GM12878 (cell line): ENCODE measurements around the gene SBF1. TPM values are rescaled to one million over a fixed set of nuclear protein-coding genes. Genes with fewer than 3 reads are reported as not detected.

Source experiments
- ATAC-seq: fragments of 200-7000 bp; cut with Tn5 transposase; 3 replicates; pipeline ENCODE4 v1.9.1; 2020; ENCODE audit warnings: mild to moderate bottlenecking, moderate library complexity
- BruUV-seq: library from RNA; stranded (reverse); fragments of 400-500 nt; replicated peaks from 2 replicates; lab custom pipeline; 2021; lab: Mats Ljungman, UMichigan
- CTCF ChIA-PET: fragments of 300-600 bp; sonication (Branson Sonifier 250); formaldehyde crosslinking; extraction: SDS; loops from one replicate; lab custom pipeline; 2021; ENCODE audit warnings: inconsistent platforms; lab: Yijun Ruan, JAX
- POLR2A ChIA-PET: fragments of 350-600 bp; formaldehyde crosslinking; extraction: SDS; loops from one replicate; lab custom pipeline; 2021; ENCODE audit warnings: inconsistent platforms; lab: Charles Lee
- RAD21 ChIA-PET: fragments of 300-600 bp; sonication (Branson Sonifier 250); formaldehyde crosslinking; loops from one replicate; lab custom pipeline; 2023; ENCODE audit warnings: antibody characterized with exemption; ENCODE audit not compliant: unreplicated experiment; lab: Charles Lee
- SMC1A ChIA-PET: fragments of 300-600 bp; sonication (Branson Sonifier 250); formaldehyde crosslinking; loops from one replicate; lab custom pipeline; 2023; ENCODE audit not compliant: unreplicated experiment, uncharacterized antibody; lab: Charles Lee
- DNase-seq: peaks from one replicate; pipeline ENCODE4 v3.0.0-alpha.2; 2011; ENCODE audit warnings: low read depth, low spot score
- FAIRE-seq: peaks from 3 replicates; lab custom pipeline; 2011; peaks lifted over from hg19 to GRCh38; lab: Jason Lieb, UNC
- H2AFZ ChIP-seq: 2 replicates; pipeline ENCODE4 v1.6.0; 2011; ENCODE audit warnings: low read depth, low read length, control low read depth; ENCODE audit not compliant: control insufficient read depth
- H3K27ac ChIP-seq: 2 replicates; pipeline ENCODE4 v1.5.1; 2011; ENCODE audit warnings: control low read depth; ENCODE audit not compliant: control insufficient read depth, insufficient read depth
- H3K27me3 ChIP-seq, 2 experiments: replicated peaks in 1 of 2; 2 replicates each; pipeline versions ENCODE4 v1.6.0 to v1.6.1; 2011; ENCODE audit warnings: low read length in 1 of 2; ENCODE audit not compliant: control insufficient read depth in 2 of 2, insufficient read depth in 2 of 2
- H3K36me3 ChIP-seq, 2 experiments: 2 replicates each; pipeline ENCODE4 v1.5.1; 2011; ENCODE audit warnings: low read length in 1 of 2; ENCODE audit not compliant: control insufficient read depth in 2 of 2, insufficient read depth in 2 of 2
- H3K4me1 ChIP-seq: 2 replicates; pipeline ENCODE4 v1.6.1; 2011; ENCODE audit warnings: mild to moderate bottlenecking, low read length, moderate library complexity, mixed read lengths; ENCODE audit not compliant: control insufficient read depth, insufficient read depth
- H3K4me2 ChIP-seq: 2 replicates; pipeline ENCODE4 v1.6.0; 2011; ENCODE audit warnings: control low read depth; ENCODE audit not compliant: control insufficient read depth, insufficient read depth
- H3K4me3 ChIP-seq: fragments of 200-600 bp; sonication (generic); 2 replicates; pipeline ENCODE4 v1.5.1; 2016
- H3K79me2 ChIP-seq: 2 replicates; pipeline ENCODE4 v1.6.0; 2011; ENCODE audit warnings: low read length; ENCODE audit not compliant: control insufficient read depth, insufficient read depth
- H3K9ac ChIP-seq: 2 replicates; pipeline ENCODE4 v1.8.0; 2011; ENCODE audit warnings: low read length, control low read depth, mixed read lengths; ENCODE audit not compliant: control insufficient read depth, insufficient read depth
- H3K9me3 ChIP-seq: replicated peaks from 3 replicates; pipeline ENCODE4 v1.5.1; 2011; ENCODE audit warnings: mild to moderate bottlenecking, low read length; ENCODE audit not compliant: control insufficient read depth, insufficient read depth
- H4K20me1 ChIP-seq: 2 replicates; pipeline ENCODE4 v1.6.0; 2011; ENCODE audit not compliant: control insufficient read depth, insufficient read depth
- BCL3 ChIP-seq: IDR thresholded peaks from 2 replicates; pipeline ENCODE4 v1.6.1; 2011; ENCODE audit warnings: borderline replicate concordance, low read depth, mild to moderate bottlenecking, moderate library complexity, low read length; ENCODE audit not compliant: insufficient read depth, poor library complexity, severe bottlenecking
- BRCA1 ChIP-seq: IDR thresholded peaks from 2 replicates; pipeline ENCODE4 v1.6.1; 2011; ENCODE audit warnings: low read depth, low read length, improper control_type of control experiment
- CHD1 ChIP-seq: IDR thresholded peaks from 2 replicates; pipeline ENCODE4 v1.6.1; 2012; ENCODE audit warnings: low read depth, low read length, improper control_type of control experiment
- IKZF2 ChIP-seq, 2 experiments: fragments of 450-650 bp; IDR thresholded peaks; 2 replicates each; pipeline ENCODE4 v1.6.1; 2017; ENCODE audit warnings: mild to moderate bottlenecking in 2 of 2, moderate library complexity in 2 of 2
- MLLT1 ChIP-seq: fragments of 450-650 bp; IDR thresholded peaks from 2 replicates; pipeline ENCODE4 v1.6.1; 2016; ENCODE audit warnings: mild to moderate bottlenecking
- RCOR1 ChIP-seq: conservative IDR thresholded peaks from 2 replicates; pipeline ENCODE4 v1.6.1; 2012; ENCODE audit warnings: low read depth, low read length, improper control_type of control experiment
- REST ChIP-seq: IDR thresholded peaks from 2 replicates; pipeline ENCODE4 v1.6.1; 2012; ENCODE audit warnings: mild to moderate bottlenecking, low read depth, low read length
- SPI1 ChIP-seq: IDR thresholded peaks from 2 replicates; pipeline ENCODE4 v1.6.1; 2011; ENCODE audit warnings: low read depth, mild to moderate bottlenecking, low read length, moderate library complexity, borderline replicate concordance; ENCODE audit not compliant: insufficient read depth
- SREBF1 ChIP-seq: IDR thresholded peaks from 2 replicates; pipeline ENCODE4 v1.6.1; 2012; ENCODE audit warnings: mild to moderate bottlenecking, low read length
- TAF1 ChIP-seq: IDR thresholded peaks from 2 replicates; pipeline ENCODE4 v1.6.1; 2011; ENCODE audit warnings: mild to moderate bottlenecking, low read depth, low read length, borderline replicate concordance
- ZBED1 ChIP-seq: IDR thresholded peaks from 2 replicates; pipeline ENCODE4 v1.6.1; 2016; ENCODE audit warnings: borderline replicate concordance
- ZBTB4 ChIP-seq: fragments of 450-650 bp; formaldehyde crosslinking; IDR thresholded peaks from 2 replicates; pipeline ENCODE4 v1.4.0; 2022; ENCODE audit warnings: mild to moderate bottlenecking, moderate library complexity
- WGBS: methylation state at CpG from one replicate; pipeline ENCODE4 v1.1.6; 2016; ENCODE audit warnings: low lambda C conversion rate; ENCODE audit not compliant: insufficient replicate concordance, insufficient coverage; ENCODE audit errors: missing lambda C conversion rate; 5-methylcytosine and 5-hydroxymethylcytosine counted together
- in situ Hi-C: fragments of 300-500 bp; cut with MboI; formaldehyde crosslinking; loops from 9 replicates; pipeline ENCODE4 v1.14.3; 2018; ENCODE audit warnings: mixed read lengths
- intact Hi-C: fragments of 100-400 bp; cut with micrococcal nuclease; formaldehyde crosslinking; loops from one replicate; pipeline ENCODE4 v1.14.2; 2022; ENCODE audit not compliant: unreplicated experiment
- polyA plus RNA-seq, 11 experiments: library from polyadenylated mRNA; depleted of rRNA in 4 of 11; unstranded in 6 of 11; stranded (reverse) in 5 of 11; fragments of >200 nt; fragmentation: Nextera tagmentation in 4 of 11; fragmentation: Illumina TruSeq in 1 of 11; extraction: Ambion mirVana in 4 of 11; extraction: Trizol in 1 of 11; gene quantifications; 1 replicate in 1 of 11; 2 replicates in 10 of 11; pipeline versions ENCODE4 v1.2.1 to v1.2.3, GENCODE V29; 2011 to 2016; ENCODE audit warnings: inconsistent platforms in 2 of 11, missing spikeins in 2 of 11, low read depth in 1 of 11
- total RNA-seq, 4 experiments: library from RNA; depleted of rRNA in 3 of 4; stranded (reverse); fragments of >200 nt in 3 of 4; fragmentation: Illumina TruSeq in 1 of 4; extraction: Trizol in 1 of 4; gene quantifications; 2 replicates each; pipeline versions ENCODE4 v1.2.1 to v1.2.3, GENCODE V29; 2013 to 2021

Gene SBF1
- total and polyA plus RNA-seq, 10 of the 15 experiments (the other 5 are each of a cell fraction or from before 2014, with no cell fraction given) = 0.23 to 95.0 (median 17.8) TPM

GRCh38 chr22:50420581-50420980 is 54.3 kb downstream of the SBF1 start (continued):
- TF ChIP-seq BCL3 (no peak), IKZF2 (IDR thresholded peaks at IDR 0.05) (no peak), ZBTB4 (no peak), CHD1 (no peak)
- TF ChIP-seq, all 136 proteins: peak for 0

- ATAC-seq (no peak), FAIRE-seq (no peak), DNase-seq (no peak)
- Histone ChIP-seq H3K4me2 (no peak overlapping the region), H4K20me1 (no peaks in the 10 kb centered on the region), H3K4me3 (no peak overlapping the region), H2AFZ (no peak overlapping the region), H3K9ac (no peak overlapping the region), H3K4me1 (no peaks in the 10 kb centered on the region), H3K27ac (no peak overlapping the region), H3K27me3 (no peaks in the 10 kb centered on the region), H3K9me3 (no peaks in the 10 kb centered on the region), H3K79me2 (no peaks in the 10 kb centered on the region), H3K36me3 (peaks cover 26 to 43% of the 10 kb centered on the region in 2 experiments)
- RAD21 ChIA-PET = no interaction called here
- POLR2A ChIA-PET = no interaction called here
- intact Hi-C loops (no loop called here), in situ Hi-C loops (no loop called here)
- 99% methylated on average over 10 of the region's 10 CpGs for WGBS
- CTCF ChIA-PET = no interaction called here
- SMC1A ChIA-PET = no interaction called here
- no TSS peak for BruUV-seq
- no peak for TF ChIP-seq SPI1
- TF ChIP-seq BRCA1 = no peak
- TF ChIP-seq ZBED1 = no peak
- no peak for TF ChIP-seq REST
- TF ChIP-seq SREBF1 = no peak
- no peak for TF ChIP-seq TAF1
- no peak for TF ChIP-seq MLLT1
- no peak for TF ChIP-seq RCOR1
These were observed 54.8 kb downstream of the SBF1 start for GRCh38 chr22:50420015-50420414.
